Choroid plexus epithelial cell (primary cell): ENCODE data around the gene ENAH.

ENCODE experiments used
- DNase-seq: peaks from one replicate; pipeline ENCODE4 v3.0.0-alpha.2; 2010; ENCODE audit warnings: low read depth
- H3K4me3 ChIP-seq: 2 replicates; pipeline ENCODE4 v1.5.1; 2011; ENCODE audit warnings: low read depth, mild to moderate bottlenecking, control low read depth, low read length, moderate library complexity
- CTCF ChIP-seq: conservative IDR thresholded peaks from 2 replicates; pipeline ENCODE4 v1.5.1; 2011; ENCODE audit warnings: low read depth, mild to moderate bottlenecking, control low read depth, inconsistent platforms, low read length, moderate library complexity

ENAH gene

GRCh38 chr1:225479996-225480720, 172.8 kb downstream of the ENAH start:
- DNase-seq = no peak
- H3K4me3 ChIP-seq = no peak overlapping the region
- TF ChIP-seq CTCF = no peak

DNA sequence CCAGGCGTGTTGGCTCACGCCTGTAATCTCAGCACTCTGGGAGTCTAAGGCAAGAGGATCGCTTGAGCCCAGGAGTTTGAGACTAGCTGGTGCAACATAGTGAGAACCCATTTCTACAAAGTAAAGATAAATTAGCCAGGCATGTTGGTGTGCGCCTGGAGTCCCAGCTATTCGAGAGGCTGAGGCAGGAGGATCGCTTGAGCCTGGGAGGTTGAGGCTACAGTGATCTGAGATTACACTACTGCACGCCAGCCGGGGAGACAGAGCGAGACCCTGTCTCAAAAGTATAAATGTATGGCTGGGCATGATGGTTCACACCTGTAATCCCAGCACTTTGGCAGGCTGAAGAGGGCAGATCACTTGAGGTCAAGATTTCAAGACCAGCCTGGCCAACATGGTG, 173.6 kb downstream of the ENAH start:
- no peak for DNase-seq
- H3K4me3 ChIP-seq = no peak overlapping the region
- TF ChIP-seq CTCF = no peak

GRCh38 chr1:225477296-225477911, 175.5 kb downstream of the ENAH start:
- DNase-seq = no peak
- no peak for TF ChIP-seq CTCF

GRCh38 chr1:225476538-225476988, 176.4 kb downstream of the ENAH start:
- DNase-seq = no peak
- TF ChIP-seq CTCF = no peak

More at GRCh38 chr1:225477296-225477911, 175.5 kb downstream of the ENAH start:
- H3K4me3 ChIP-seq = no peak overlapping the region

DNA sequence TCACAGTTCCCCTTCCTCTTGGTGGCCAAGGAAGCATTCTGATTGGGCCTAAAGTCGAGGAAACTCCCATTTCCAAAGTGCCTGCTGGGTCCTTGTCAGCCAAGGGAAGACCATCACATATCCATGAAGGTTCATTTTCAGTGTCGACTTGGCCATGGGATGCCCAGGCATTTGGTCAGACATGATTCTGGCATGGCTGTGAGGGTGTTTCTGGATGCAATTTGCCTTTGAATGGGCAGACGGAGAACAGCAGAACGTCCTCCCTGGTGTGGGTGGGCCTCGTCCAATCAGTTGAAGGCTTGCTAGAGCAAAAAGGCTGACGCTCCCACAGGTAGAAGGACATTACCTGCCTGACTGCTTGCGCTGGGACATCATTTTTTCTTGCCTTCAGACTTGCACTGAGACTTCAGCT, 176.8 kb downstream of the ENAH start:
- no peak for TF ChIP-seq CTCF
- H3K4me3 ChIP-seq = no peak overlapping the region
- no peak for DNase-seq

More at GRCh38 chr1:225476538-225476988, 176.4 kb downstream of the ENAH start:
- H3K4me3 ChIP-seq = no peak overlapping the region

- peak; percentile 84 for TF ChIP-seq CTCF
- peak overlapping the region; percentile 29 for H3K4me3 ChIP-seq
- DNase-seq = peak; percentile 74
Measured at GRCh38 chr1:225474986-225475820, 177.7 kb downstream of the ENAH start.
